ENCODE measurements around the gene B9D1.

B9D1 gene

DNA sequence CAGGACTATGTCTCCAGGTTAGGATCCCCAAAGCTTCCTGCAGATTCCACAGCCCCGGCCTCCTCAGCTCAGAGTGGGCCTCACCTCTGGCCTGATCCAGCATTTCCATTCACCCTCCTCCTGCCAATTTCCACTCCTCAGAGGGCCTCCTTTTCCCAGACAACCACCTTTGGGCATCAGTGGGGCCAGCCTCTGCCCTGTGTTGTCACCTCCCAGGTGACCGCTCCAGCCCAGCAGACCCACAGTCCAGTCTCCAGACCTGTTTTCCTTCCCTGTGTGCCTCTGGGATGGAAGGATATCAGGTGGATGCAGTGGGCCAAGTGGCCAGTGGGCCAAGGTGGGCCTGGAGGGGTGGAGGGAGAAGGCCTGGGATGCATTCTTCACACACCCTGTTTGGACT is 32.7 kb downstream of the B9D1 start:
- TF ChIP-seq CTCF (conservative IDR thresholded peaks at IDR 0.05; ENCODE audit: control insufficient read depth, insufficient read depth, low read depth, low read length): no peak
- no peak overlapping the region for H3K4me3 ChIP-seq (ENCODE audit: control insufficient read depth, low read depth, low read length)
- DNase-seq (ENCODE audit: low read depth): no peak

DNA sequence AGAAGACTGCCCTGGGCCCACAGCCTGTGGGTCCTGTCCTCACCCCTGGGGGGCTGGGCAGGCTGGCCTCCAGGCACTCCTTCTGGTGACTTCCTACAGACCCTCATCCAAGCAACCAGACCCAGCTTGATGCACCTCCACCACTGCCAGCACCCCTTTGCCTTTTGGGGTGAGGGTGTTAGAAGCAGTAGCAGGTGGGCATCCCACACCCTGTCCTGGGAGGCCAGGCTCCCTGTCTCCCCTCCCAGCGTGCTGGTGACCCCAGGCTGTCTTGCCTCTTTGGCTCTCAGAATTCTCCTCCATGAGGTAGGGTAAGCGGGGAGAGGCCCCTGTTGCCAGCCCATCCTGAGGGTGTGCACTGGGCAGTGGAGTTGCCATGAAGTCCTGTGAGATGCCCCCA is 33.4 kb downstream of the B9D1 start:
- TF ChIP-seq CTCF (conservative IDR thresholded peaks at IDR 0.05; ENCODE audit: control insufficient read depth, insufficient read depth, low read depth, low read length): no peak
- DNase-seq (ENCODE audit: low read depth): no peak
- H3K4me3 ChIP-seq (ENCODE audit: control insufficient read depth, low read depth, low read length): no peak overlapping the region

DNA sequence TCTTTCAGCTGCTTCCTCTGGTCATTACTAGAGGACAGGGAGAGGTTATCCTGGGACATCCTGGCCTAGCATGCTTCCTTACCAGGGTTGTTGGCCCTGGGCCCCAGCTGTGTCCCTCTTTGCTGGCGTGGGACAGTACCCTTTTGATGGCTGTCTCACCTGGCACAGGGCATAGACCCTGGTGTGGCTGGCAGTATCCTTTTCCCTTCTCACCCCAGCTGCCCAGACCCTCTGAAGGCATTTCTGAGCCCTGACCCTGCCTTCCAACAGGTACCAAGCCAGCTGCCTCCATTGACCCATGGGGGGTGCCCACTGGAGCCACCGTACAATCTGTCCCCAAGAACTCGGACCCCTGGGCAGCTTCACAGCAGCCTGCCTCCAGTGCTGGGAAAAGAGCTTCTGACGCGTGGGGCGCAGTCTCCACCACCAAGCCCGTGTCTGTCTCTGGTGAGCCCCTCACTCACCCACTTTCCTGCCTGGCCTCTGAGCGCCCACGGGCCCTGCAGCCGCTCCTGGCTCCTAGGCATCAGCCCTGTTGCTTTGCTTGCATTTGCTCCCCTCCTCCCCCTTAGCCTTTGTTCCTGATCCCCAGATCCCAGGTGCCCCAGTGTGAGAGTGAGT is 34.0 kb downstream of the B9D1 start:
- H3K4me3 ChIP-seq (ENCODE audit: control insufficient read depth, low read depth, low read length): no peak overlapping the region

GRCh38 chr17:19327031-19327783 is 35.3 kb downstream of the B9D1 start:
- H3K4me3 ChIP-seq (ENCODE audit: control insufficient read depth, low read depth, low read length): no peak overlapping the region

More for the DNA sequence above, 34.0 kb downstream of the B9D1 start:
- TF ChIP-seq CTCF (conservative IDR thresholded peaks at IDR 0.05; ENCODE audit: control insufficient read depth, insufficient read depth, low read depth, low read length): no peak
- no peak for DNase-seq (ENCODE audit: low read depth)

DNA sequence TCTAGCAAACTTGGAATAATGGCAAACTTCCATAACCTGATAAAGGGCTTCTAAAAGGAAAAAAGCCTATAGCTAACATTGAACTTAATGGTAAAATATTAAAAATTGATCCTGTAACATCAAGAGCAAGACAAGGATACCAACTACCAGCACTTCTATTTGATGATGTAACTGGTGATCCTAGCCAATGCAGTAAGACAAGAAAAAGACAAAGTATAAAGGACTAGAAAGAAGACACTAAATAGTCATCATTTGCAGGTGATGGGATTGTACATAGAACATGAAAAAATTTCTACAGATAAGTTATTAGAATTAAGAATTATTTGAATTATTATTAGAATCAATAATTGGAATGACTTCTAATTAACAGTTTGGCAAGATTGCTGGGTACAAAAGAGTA is 37.0 kb downstream of the B9D1 start:
- H3K4me3 ChIP-seq (ENCODE audit: control insufficient read depth, low read depth, low read length): no peak overlapping the region
- DNase-seq (ENCODE audit: low read depth): no peak
- no peak for TF ChIP-seq CTCF (conservative IDR thresholded peaks at IDR 0.05; ENCODE audit: control insufficient read depth, insufficient read depth, low read depth, low read length)

More at GRCh38 chr17:19327031-19327783, 35.3 kb downstream of the B9D1 start:
- TF ChIP-seq CTCF (conservative IDR thresholded peaks at IDR 0.05; ENCODE audit: control insufficient read depth, insufficient read depth, low read depth, low read length): no peak
- peak; percentile 76 for DNase-seq (ENCODE audit: low read depth)

DNA sequence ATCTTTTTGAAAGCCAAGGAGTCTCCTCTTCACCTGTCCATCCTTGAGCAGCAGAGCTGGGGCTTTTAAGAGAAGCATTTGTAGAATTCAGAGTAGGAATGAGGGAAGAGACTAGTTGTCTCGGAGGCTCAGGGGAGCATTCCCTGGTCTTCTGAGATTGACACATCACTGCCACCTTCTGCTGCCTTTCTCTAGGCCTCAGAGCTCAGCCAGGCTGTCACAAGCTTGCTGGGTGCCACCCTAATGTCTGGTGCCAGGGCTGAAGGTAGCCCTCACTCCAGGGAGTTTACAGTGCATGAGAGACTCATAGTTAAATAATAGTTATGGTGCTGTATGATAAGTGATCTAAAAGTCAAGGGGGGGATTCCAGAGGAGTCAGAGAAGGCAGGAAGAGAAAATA is 39.7 kb downstream of the B9D1 start:
- no peak for DNase-seq (ENCODE audit: low read depth)
- H3K4me3 ChIP-seq (ENCODE audit: control insufficient read depth, low read depth, low read length): no peak overlapping the region
- TF ChIP-seq CTCF (conservative IDR thresholded peaks at IDR 0.05; ENCODE audit: control insufficient read depth, insufficient read depth, low read depth, low read length): no peak
